ENCODE data around the gene COL12A1. TPM values are rescaled to one million over a fixed set of nuclear protein-coding genes. Genes with fewer than 3 reads are reported as not detected.

COL12A1 gene
- total RNA-seq (2022) (110 and 136 TPM in 2 replicates), Bru-seq, nascent RNA (percentile 79 among the genes with signal in this experiment), BruChase-seq, experiment 1, labeled RNA remaining after a 6-hour chase (percentile 80 among the genes with signal in this experiment), BruChase-seq, experiment 2, labeled RNA remaining after a 2-hour chase (percentile 75 among the genes with signal in this experiment)
- long read RNA-seq, full-length matches to known transcripts, result 4 of 54 reads
- long read RNA-seq, partial matches to known transcripts, result 35 of 54 reads
- long read RNA-seq, other reads (novel, unspliced or antisense), result 15 of 54 reads

DNA sequence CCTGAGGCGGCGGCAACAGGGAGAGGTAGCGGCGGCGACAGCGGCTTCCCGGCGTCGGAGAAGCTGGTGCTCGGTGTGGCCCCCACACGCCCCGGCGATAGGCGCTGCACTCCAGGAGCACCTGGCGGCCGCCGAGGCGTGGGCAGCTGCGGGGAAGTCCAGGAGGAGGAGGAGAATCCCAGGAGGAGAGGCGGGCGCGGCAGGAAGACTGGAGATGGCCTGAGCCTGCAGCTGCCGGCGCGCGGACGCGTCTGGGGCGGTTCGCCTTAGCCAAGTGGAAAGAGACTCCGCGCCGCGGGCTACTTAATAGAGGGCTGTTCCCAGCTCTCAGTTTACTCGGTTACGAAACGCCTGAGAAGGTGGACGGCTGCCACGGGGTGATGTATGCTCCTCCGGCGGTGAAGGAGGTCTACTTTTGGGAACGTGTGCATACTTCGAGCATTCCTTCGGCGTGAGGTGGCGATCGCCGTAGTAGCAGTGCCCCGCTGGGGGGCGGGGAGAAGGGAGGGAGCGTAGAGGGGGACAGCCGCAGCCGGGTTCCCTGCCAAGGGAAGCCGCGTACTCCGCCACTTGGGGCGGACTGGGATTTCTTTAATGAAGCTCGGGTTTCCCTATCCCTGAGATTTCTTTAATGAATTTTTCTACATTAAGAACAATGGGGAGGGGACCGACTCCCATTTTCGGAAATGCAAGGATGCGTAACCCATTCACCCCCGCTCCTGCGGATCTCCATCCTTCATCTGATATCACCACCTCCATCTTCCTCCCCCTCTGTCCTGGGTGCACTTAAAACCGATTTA lies at the start of gene COL12A1:
Gene COL12A1, minus strand, starts transcription at position 278 of the 800 bp plus-strand sequence. CDS start 3,261 bp downstream, outside the sequence.
- DNase-seq (ENCODE audit: unreplicated experiment), result peak; percentile 99
- no peaks in the 10 kb centered on the region for H3K27me3 Mint-ChIP-seq (ENCODE audit: insufficient read depth, unreplicated experiment)
- POLR2A ChIA-PET, result interaction anchor here (0.6 to 4.2 kb wide), 16 partner anchors 11 to 1553 kb away, joined by 3 to 31 read pairs (median 3); partner anchors contain the start of genes COX7A2 and SENP6
- H3K9me3 Mint-ChIP-seq (ENCODE audit: unreplicated experiment), result no peaks in the 10 kb centered on the region
- intact Hi-C loops (cut with micrococcal nuclease), result loop anchor here (1.0 to 10.0 kb wide), 7 partner anchors 213 to 1531 kb away; no protein-coding TSS in a partner anchor
- BruUV-seq (replicated peaks), result no TSS peak
- peaks cover 42% of the 10 kb centered on the region for H3K4me1 Mint-ChIP-seq (ENCODE audit: insufficient read depth, unreplicated experiment)
- peak within 1 kb of the TSS; percentile 99 for H3K4me3 Mint-ChIP-seq (ENCODE audit: unreplicated experiment)
- H3K36me3 Mint-ChIP-seq (ENCODE audit: insufficient read depth, unreplicated experiment), result peaks cover 5% of the 10 kb centered on the region
- TF ChIP-seq, protein P1, sequence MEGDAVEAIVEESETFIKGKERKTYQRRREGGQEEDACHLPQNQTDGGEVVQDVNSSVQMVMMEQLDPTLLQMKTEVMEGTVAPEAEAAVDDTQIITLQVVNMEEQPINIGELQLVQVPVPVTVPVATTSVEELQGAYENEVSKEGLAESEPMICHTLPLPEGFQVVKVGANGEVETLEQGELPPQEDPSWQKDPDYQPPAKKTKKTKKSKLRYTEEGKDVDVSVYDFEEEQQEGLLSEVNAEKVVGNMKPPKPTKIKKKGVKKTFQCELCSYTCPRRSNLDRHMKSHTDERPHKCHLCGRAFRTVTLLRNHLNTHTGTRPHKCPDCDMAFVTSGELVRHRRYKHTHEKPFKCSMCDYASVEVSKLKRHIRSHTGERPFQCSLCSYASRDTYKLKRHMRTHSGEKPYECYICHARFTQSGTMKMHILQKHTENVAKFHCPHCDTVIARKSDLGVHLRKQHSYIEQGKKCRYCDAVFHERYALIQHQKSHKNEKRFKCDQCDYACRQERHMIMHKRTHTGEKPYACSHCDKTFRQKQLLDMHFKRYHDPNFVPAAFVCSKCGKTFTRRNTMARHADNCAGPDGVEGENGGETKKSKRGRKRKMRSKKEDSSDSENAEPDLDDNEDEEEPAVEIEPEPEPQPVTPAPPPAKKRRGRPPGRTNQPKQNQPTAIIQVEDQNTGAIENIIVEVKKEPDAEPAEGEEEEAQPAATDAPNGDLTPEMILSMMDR (IDR thresholded peaks at IDR 0.05; ENCODE audit: unreplicated experiment), result peak; percentile 5
- CTCF ChIA-PET, result interaction anchor here (0.6 to 11.0 kb wide), 22 partner anchors 8 to 1532 kb away, joined by 3 to 151 read pairs (median 4); no protein-coding TSS in a partner anchor
- H3K27ac Mint-ChIP-seq (ENCODE audit: low read depth, unreplicated experiment), result peak within 1 kb of the TSS; percentile 90

DNA sequence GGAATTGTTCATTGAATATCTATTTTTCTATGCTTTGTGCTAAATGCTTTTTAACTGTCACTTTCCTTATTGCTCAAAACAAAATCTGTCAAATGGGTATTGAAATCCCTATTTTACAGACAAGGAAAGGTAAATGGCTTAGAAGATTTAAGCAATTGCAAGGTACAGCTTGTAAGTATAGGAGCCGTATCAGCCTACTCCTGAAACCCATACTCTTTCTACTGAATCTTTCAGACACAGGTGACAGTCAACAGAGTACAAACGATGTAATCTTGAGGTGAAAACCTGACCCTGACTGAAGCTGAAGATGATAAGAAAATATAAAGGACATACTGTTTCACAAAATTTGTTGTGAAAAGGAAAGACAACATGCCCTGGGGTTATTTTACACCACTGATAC lies 44.7 kb upstream of the COL12A1 start:
- no peak overlapping the region for H3K27ac Mint-ChIP-seq (ENCODE audit: low read depth, unreplicated experiment)
- H3K4me1 Mint-ChIP-seq (ENCODE audit: insufficient read depth, unreplicated experiment), result no peaks in the 10 kb centered on the region
- no TSS peak for BruUV-seq (replicated peaks)
- CTCF ChIA-PET, result interaction anchor here (0.7 to 1.0 kb wide), 2 partner anchors 277 to 1513 kb away, joined by 3 read pairs; no protein-coding TSS in a partner anchor
- H3K4me3 Mint-ChIP-seq (ENCODE audit: unreplicated experiment), result no peak overlapping the region
- no peak for DNase-seq (ENCODE audit: unreplicated experiment)
- H3K36me3 Mint-ChIP-seq (ENCODE audit: insufficient read depth, unreplicated experiment), result peaks cover 48% of the 10 kb centered on the region
- TF ChIP-seq, protein P1 (IDR thresholded peaks at IDR 0.05; ENCODE audit: unreplicated experiment), result no peak
- H3K9me3 Mint-ChIP-seq (ENCODE audit: unreplicated experiment), result no peaks in the 10 kb centered on the region
- intact Hi-C loops (cut with micrococcal nuclease), result no loop called here
- POLR2A ChIA-PET, result interaction anchor here (0.8 to 1.2 kb wide), 3 partner anchors 10 to 16 kb away, joined by 3 to 6 read pairs (median 3); no protein-coding TSS in a partner anchor
- no peaks in the 10 kb centered on the region for H3K27me3 Mint-ChIP-seq (ENCODE audit: insufficient read depth, unreplicated experiment)

DNA sequence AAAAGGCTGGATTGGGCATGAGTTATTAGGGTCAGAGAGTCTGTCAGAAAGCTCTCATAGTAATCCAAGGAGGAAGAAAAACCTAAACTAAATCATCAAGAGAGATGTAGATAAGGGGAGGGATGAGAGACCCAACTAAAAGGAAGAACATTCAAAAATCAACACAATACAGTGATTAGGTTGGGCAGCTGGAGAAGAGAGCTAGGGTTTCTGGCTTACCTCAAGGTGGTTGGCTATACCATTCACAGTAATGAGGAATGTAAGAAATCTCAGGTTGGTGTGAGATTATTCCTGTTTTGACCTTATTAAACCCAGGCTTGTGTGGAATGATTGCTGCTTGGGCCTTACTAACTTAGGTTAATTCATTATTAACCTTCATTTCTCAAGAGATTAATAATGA lies 44.0 kb upstream of the COL12A1 start:
- ChIA-PET POLR2A (interaction anchor here (0.8 to 1.1 kb wide), 2 partner anchors 10 to 17 kb away, joined by 3 read pairs; no protein-coding TSS in a partner anchor), CTCF (interaction anchor here (0.8 to 1.0 kb wide), 2 partner anchors 18 to 277 kb away, joined by 3 read pairs; no protein-coding TSS in a partner anchor)
- no peak overlapping the region for H3K4me3 Mint-ChIP-seq (ENCODE audit: unreplicated experiment)
- TF ChIP-seq, protein P1 (IDR thresholded peaks at IDR 0.05; ENCODE audit: unreplicated experiment), result no peak
- no peak overlapping the region for H3K27ac Mint-ChIP-seq (ENCODE audit: low read depth, unreplicated experiment)
- peaks cover 45% of the 10 kb centered on the region for H3K36me3 Mint-ChIP-seq (ENCODE audit: insufficient read depth, unreplicated experiment)
- BruUV-seq (replicated peaks), result no TSS peak
- no peaks in the 10 kb centered on the region for H3K9me3 Mint-ChIP-seq (ENCODE audit: unreplicated experiment)
- no peaks in the 10 kb centered on the region for H3K27me3 Mint-ChIP-seq (ENCODE audit: insufficient read depth, unreplicated experiment)
- peaks cover under 1% of the 10 kb centered on the region for H3K4me1 Mint-ChIP-seq (ENCODE audit: insufficient read depth, unreplicated experiment)
- intact Hi-C loops (cut with micrococcal nuclease), result no loop called here
- no peak for DNase-seq (ENCODE audit: unreplicated experiment)

DNA sequence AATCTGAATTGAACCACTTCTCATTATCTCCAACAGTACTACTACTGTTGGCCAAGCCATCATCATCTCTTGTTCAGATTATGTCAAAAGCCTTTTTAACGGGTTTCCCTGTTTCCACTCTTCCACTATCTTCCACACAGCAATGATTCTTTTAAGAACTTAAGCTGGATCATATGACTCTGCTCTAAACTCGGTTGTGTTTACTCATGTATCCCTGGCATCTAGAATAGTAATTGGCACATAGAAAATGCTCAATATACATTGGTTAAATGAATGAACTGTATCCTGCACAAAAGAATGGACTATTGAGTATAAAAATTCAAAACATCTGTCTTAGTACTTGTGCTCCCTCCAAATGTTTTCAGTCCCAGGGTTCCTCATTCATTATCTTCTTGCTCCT lies 40.5 kb upstream of the COL12A1 start:
- DNase-seq (ENCODE audit: unreplicated experiment), result no peak
- no peaks in the 10 kb centered on the region for H3K9me3 Mint-ChIP-seq (ENCODE audit: unreplicated experiment)
- BruUV-seq (replicated peaks), result no TSS peak
- H3K27ac Mint-ChIP-seq (ENCODE audit: low read depth, unreplicated experiment), result no peak overlapping the region
- ChIA-PET CTCF (no interaction called here), POLR2A (no interaction called here)
- peaks cover 37% of the 10 kb centered on the region for H3K36me3 Mint-ChIP-seq (ENCODE audit: insufficient read depth, unreplicated experiment)
- intact Hi-C loops (cut with micrococcal nuclease), result no loop called here
- no peak overlapping the region for H3K4me3 Mint-ChIP-seq (ENCODE audit: unreplicated experiment)
- TF ChIP-seq, protein P1 (IDR thresholded peaks at IDR 0.05; ENCODE audit: unreplicated experiment), result no peak
- H3K4me1 Mint-ChIP-seq (ENCODE audit: insufficient read depth, unreplicated experiment), result peaks cover 10% of the 10 kb centered on the region
- no peaks in the 10 kb centered on the region for H3K27me3 Mint-ChIP-seq (ENCODE audit: insufficient read depth, unreplicated experiment)
